Osteoblast (primary cell): ENCODE measurements around the gene TNFAIP2. TPM values are rescaled to one million over a fixed set of nuclear protein-coding genes. Genes with fewer than 3 reads are reported as not detected.

Experiments
- DNase-seq: peaks from one replicate; pipeline ENCODE4 v3.0.0; 2011; ENCODE audit warnings: low spot score, mixed read lengths; ENCODE audit not compliant: insufficient read length; ENCODE audit errors: missing footprints
- H2AFZ ChIP-seq: 2 replicates; pipeline ENCODE4 v1.6.0; 2011; ENCODE audit warnings: mild to moderate bottlenecking, low read length
- H3K27ac ChIP-seq: 2 replicates; pipeline ENCODE4 v1.5.1; 2011; ENCODE audit warnings: mild to moderate bottlenecking, low read depth, low read length, moderate library complexity
- H3K27me3 ChIP-seq: 2 replicates; pipeline ENCODE4 v1.6.0; 2012; ENCODE audit warnings: mild to moderate bottlenecking, control low read depth, inconsistent platforms, low read length, moderate library complexity; ENCODE audit not compliant: insufficient read depth
- H3K36me3 ChIP-seq: 2 replicates; pipeline ENCODE4 v1.5.1; 2011; ENCODE audit warnings: mild to moderate bottlenecking, low read length, control low read depth, moderate library complexity; ENCODE audit not compliant: insufficient read depth
- H3K4me1 ChIP-seq: 2 replicates; pipeline ENCODE4 v1.5.1; 2011; ENCODE audit warnings: mild to moderate bottlenecking, low read length, control low read depth, moderate library complexity; ENCODE audit not compliant: insufficient read depth
- H3K4me2 ChIP-seq: 2 replicates; pipeline ENCODE4 v1.6.0; 2011; ENCODE audit warnings: mild to moderate bottlenecking, low read length; ENCODE audit not compliant: insufficient read depth
- H3K4me3 ChIP-seq: fragments of 200-600 bp; sonication (generic); 3 replicates; pipeline ENCODE4 v1.5.1; 2012; ENCODE audit warnings: mild to moderate bottlenecking, low read length, inconsistent platforms; ENCODE audit not compliant: insufficient read depth
- H3K79me2 ChIP-seq: 2 replicates; pipeline ENCODE4 v1.6.0; 2012; ENCODE audit warnings: mild to moderate bottlenecking, low read length, control low read depth, inconsistent platforms; ENCODE audit not compliant: insufficient read depth
- H3K9me3 ChIP-seq: 2 replicates; pipeline ENCODE4 v1.5.1; 2011; ENCODE audit warnings: low read depth, low read length, control low read depth
- H4K20me1 ChIP-seq: 2 replicates; pipeline ENCODE4 v1.6.0; 2012; ENCODE audit warnings: mild to moderate bottlenecking, low read length, control low read depth; ENCODE audit not compliant: insufficient read depth
- CTCF ChIP-seq: IDR thresholded peaks from 2 replicates; pipeline ENCODE4 v1.5.1; 2011; ENCODE audit warnings: mild to moderate bottlenecking, low read depth, low read length, moderate library complexity; ENCODE audit errors: extremely low read depth
- total RNA-seq: library from RNA; depleted of rRNA; stranded (reverse); fragments of >200 nt; gene quantifications from 2 replicates; pipeline ENCODE4 v1.2.3, GENCODE V29; 2012

TNFAIP2 gene
- total RNA-seq, 1 donor, result 60.1 TPM

- Histone ChIP-seq H4K20me1 (no peaks in the 10 kb centered on the region), H3K9me3 (no peaks in the 10 kb centered on the region), H3K36me3 (no peaks in the 10 kb centered on the region), H2AFZ (no peak overlapping the region), H3K27ac (no peak overlapping the region), H3K4me3 (no peak overlapping the region), H3K4me2 (no peak overlapping the region), H3K4me1 (no peaks in the 10 kb centered on the region), H3K27me3 (peaks cover 10% of the 10 kb centered on the region), H3K79me2 (no peaks in the 10 kb centered on the region)
- no peak for TF ChIP-seq CTCF
- DNase-seq, result peak; percentile 85
Measured at GRCh38 chr14:103087343-103087835, 35.9 kb upstream of the TNFAIP2 start.

DNA sequence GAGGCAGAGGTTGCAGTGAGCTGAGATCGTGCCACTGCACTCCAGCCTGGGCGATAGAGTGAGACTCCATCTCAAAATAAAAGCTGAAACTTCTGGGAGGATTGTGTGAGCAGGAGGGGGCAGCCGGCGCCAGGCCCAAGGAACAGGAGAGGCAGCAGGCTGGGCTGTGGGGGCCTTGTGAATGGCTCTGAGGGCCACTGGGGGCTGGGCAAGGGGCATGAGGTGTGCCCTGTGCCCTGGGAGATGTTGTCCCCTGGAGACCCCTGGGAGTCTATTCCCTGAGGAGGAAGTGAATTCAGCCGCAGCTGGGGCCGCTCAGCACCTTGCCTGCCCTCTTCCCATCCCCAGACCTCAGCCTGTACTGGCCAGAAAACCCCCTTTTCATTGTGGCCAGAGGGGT, 34.3 kb upstream of the TNFAIP2 start:
- Histone ChIP-seq H3K4me3 (no peak overlapping the region), H3K27me3 (peaks cover 8% of the 10 kb centered on the region), H3K4me2 (no peak overlapping the region), H3K9me3 (no peaks in the 10 kb centered on the region), H3K4me1 (no peaks in the 10 kb centered on the region), H3K79me2 (no peaks in the 10 kb centered on the region), H2AFZ (no peak overlapping the region), H4K20me1 (no peaks in the 10 kb centered on the region), H3K36me3 (no peaks in the 10 kb centered on the region), H3K27ac (no peak overlapping the region)
- TF ChIP-seq CTCF, result no peak
- DNase-seq, result peak; percentile 72

- H3K9me3 ChIP-seq, result no peaks in the 10 kb centered on the region
- H3K4me3 ChIP-seq, result no peak overlapping the region
- no peak overlapping the region for H3K27ac ChIP-seq
- H3K4me2 ChIP-seq, result no peak overlapping the region
- TF ChIP-seq CTCF, result no peak
- H4K20me1 ChIP-seq, result no peaks in the 10 kb centered on the region
- no peaks in the 10 kb centered on the region for H3K79me2 ChIP-seq
- peaks cover 2% of the 10 kb centered on the region for H3K27me3 ChIP-seq
- no peak overlapping the region for H2AFZ ChIP-seq
- DNase-seq, result peak; percentile 85
- no peaks in the 10 kb centered on the region for H3K36me3 ChIP-seq
- H3K4me1 ChIP-seq, result no peaks in the 10 kb centered on the region
Measured at GRCh38 chr14:103089386-103090335, 33.6 kb upstream of the TNFAIP2 start.

DNA sequence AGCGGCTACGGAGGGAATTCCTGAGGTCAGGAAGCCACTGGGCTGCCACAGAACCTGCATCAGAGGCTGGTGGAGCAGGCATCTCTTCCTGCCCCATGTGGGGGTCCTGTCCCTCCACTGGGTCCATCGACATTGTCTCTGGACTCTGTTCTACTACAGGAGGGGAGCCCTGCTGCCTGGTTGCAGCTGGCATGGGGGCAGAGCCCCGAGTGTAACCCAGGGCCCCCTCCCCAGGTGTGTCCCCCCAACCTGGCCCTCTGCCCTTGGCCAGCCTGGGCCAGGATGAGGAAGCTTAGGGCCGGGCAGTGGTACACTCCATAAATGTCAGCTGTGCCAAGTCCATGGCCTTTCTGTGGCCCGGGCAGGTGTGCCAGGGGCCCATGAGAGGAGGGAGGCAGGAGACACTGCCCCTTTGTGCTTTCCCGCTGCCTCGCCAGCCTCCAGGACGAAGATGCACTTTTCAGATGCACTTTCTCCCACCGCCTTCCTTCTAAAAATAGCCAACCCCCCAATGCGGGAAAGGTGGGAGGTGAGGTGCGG, 32.7 kb upstream of the TNFAIP2 start:
- Histone ChIP-seq H3K27me3 (no peaks in the 10 kb centered on the region), H4K20me1 (no peaks in the 10 kb centered on the region), H3K27ac (no peak overlapping the region), H3K4me2 (peak overlapping the region; percentile 74), H3K79me2 (no peaks in the 10 kb centered on the region), H3K4me3 (peak overlapping the region; percentile 65), H2AFZ (no peak overlapping the region), H3K4me1 (no peaks in the 10 kb centered on the region), H3K36me3 (no peaks in the 10 kb centered on the region), H3K9me3 (no peaks in the 10 kb centered on the region)
- DNase-seq, result no peak
- TF ChIP-seq CTCF, result no peak
